Activated CD8-positive, alpha-beta T cell treated with anti-CD3 and anti-CD28 coated beads, Interleukin-2, amount 10 ng/mL, durations not matched to agents 7 days and 5 days (primary cell): ENCODE results near the gene ZBTB9. TPM values are rescaled to one million over a fixed set of nuclear protein-coding genes. Genes with fewer than 3 reads are reported as not detected.
"Not testable (repeated sequence)": the region's sequence is repeated elsewhere in the genome, so short reads cannot be mapped to it uniquely, and the experiment has no call there.

Experiments used
- ATAC-seq: fragments of 150-1000 bp; cut with Tn5 transposase; one replicate; pipeline ENCODE4 v1.10.0; 2021; ENCODE audit warnings: moderate library complexity
- CTCF ChIA-PET: fragments of 350-600 bp; sonication (Branson Sonifier 250); formaldehyde crosslinking; loops from one replicate; lab custom pipeline; 2021; ENCODE audit warnings: antibody characterized with exemption; lab: Charles Lee
- POLR2A ChIA-PET: fragments of 350-600 bp; sonication (Branson Sonifier 250); formaldehyde crosslinking; loops from one replicate; lab custom pipeline; 2021; ENCODE audit warnings: antibody characterized with exemption; lab: Charles Lee
- DNase-seq: peaks from one replicate; pipeline ENCODE4 v3.0.0-alpha.2; 2020
- H3K27ac Mint-ChIP-seq: one replicate; pipeline ENCODE4 v1.8.0; 2021; ENCODE audit warnings: mild to moderate bottlenecking, mixed read lengths
- H3K27me3 Mint-ChIP-seq: one replicate; pipeline ENCODE4 v1.8.0; 2021; ENCODE audit warnings: low read depth, mixed read lengths
- H3K36me3 Mint-ChIP-seq: one replicate; pipeline ENCODE4 v1.8.0; 2021; ENCODE audit warnings: low read depth, mixed read lengths
- H3K4me1 Mint-ChIP-seq: one replicate; pipeline ENCODE4 v1.8.0; 2021; ENCODE audit warnings: low read depth, mixed read lengths
- H3K4me3 Mint-ChIP-seq: one replicate; pipeline ENCODE4 v1.8.0; 2021; ENCODE audit warnings: mild to moderate bottlenecking, mixed read lengths
- H3K9me3 Mint-ChIP-seq: one replicate; pipeline ENCODE4 v1.8.0; 2022; ENCODE audit warnings: mixed read lengths; ENCODE audit not compliant: insufficient read depth
- total RNA-seq, 2 experiments: library from RNA; stranded (reverse); gene quantifications; one replicate each; pipeline ENCODE4 v1.2.3, GENCODE V29; 2021

ZBTB9 gene
- total RNA-seq, 2 experiments from 2014 or later: 7.3 to 9.0 TPM

- Mint-ChIP-seq H3K4me1 (peaks cover 29% of the 10 kb centered on the region), H3K36me3 (peaks cover 30% of the 10 kb centered on the region), H3K27me3 (no peaks in the 10 kb centered on the region), H3K9me3 (no peaks in the 10 kb centered on the region), H3K27ac (no peak overlapping the region), H3K4me3 (no peak overlapping the region)
- ATAC-seq (no peak), DNase-seq (no peak)
- ChIA-PET CTCF (no interaction called here), POLR2A (no interaction called here)
Observed at GRCh38 chr6:33452496-33452895, 1.9 kb upstream of the ZBTB9 start.

- Mint-ChIP-seq H3K4me3 (peak overlapping the region; percentile 94), H3K27ac (peak overlapping the region; percentile 88), H3K4me1 (peaks cover 29% of the 10 kb centered on the region), H3K9me3 (no peaks in the 10 kb centered on the region), H3K36me3 (peaks cover 24% of the 10 kb centered on the region), H3K27me3 (no peaks in the 10 kb centered on the region)
- no peak for ATAC-seq
- CTCF ChIA-PET: interaction anchor here (1.1 to 2.3 kb wide), 5 partner anchors 18 to 134 kb away, joined by 3 to 10 read pairs (median 3); no protein-coding TSS in a partner anchor
- no peak for DNase-seq
- POLR2A ChIA-PET: interaction anchor here (0.6 to 2.6 kb wide), 7 partner anchors 22 to 262 kb away, joined by 3 to 14 read pairs (median 6); partner anchors contain the start of genes BAK1 and CUTA
Observed at GRCh38 chr6:33453393-33454008, 875 bp upstream of the ZBTB9 start.

- H3K27me3 Mint-ChIP-seq: peaks cover 2% of the 10 kb centered on the region
- H3K4me3 Mint-ChIP-seq: peak overlapping the region; percentile 94
- CTCF ChIA-PET: interaction anchor here (1.2 to 2.3 kb wide), 4 partner anchors 24 to 153 kb away, joined by 4 to 10 read pairs (median 6); no protein-coding TSS in a partner anchor
- no peak for ATAC-seq
- peaks cover 16% of the 10 kb centered on the region for H3K36me3 Mint-ChIP-seq
- no peak for DNase-seq
- H3K27ac Mint-ChIP-seq: peak overlapping the region; percentile 88
- POLR2A ChIA-PET: interaction anchor here (0.7 to 2.6 kb wide), 7 partner anchors 24 to 167 kb away, joined by 3 to 14 read pairs (median 5); partner anchors contain the start of genes BAK1, CUTA and KIFC1
- no peaks in the 10 kb centered on the region for H3K9me3 Mint-ChIP-seq
- H3K4me1 Mint-ChIP-seq: peaks cover 29% of the 10 kb centered on the region
Observed at GRCh38 chr6:33455051-33455450, 675 bp downstream of the ZBTB9 start.

- Mint-ChIP-seq H3K4me1 (peaks cover 29% of the 10 kb centered on the region), H3K27ac (no peak overlapping the region), H3K27me3 (peaks cover 2% of the 10 kb centered on the region), H3K36me3 (peaks cover 16% of the 10 kb centered on the region), H3K4me3 (peak overlapping the region; percentile 12), H3K9me3 (no peaks in the 10 kb centered on the region)
- ATAC-seq (no peak), DNase-seq (no peak)
- POLR2A ChIA-PET: interaction anchor here (2.6 kb wide), 1 partner anchor 114 kb away, joined by 14 read pairs; no protein-coding TSS in a partner anchor
- CTCF ChIA-PET: no interaction called here
Observed at GRCh38 chr6:33456156-33456555, 1.8 kb downstream of the ZBTB9 start.

GRCh38 chr6:33458676-33459075 lies 4.3 kb downstream of the ZBTB9 start:
- POLR2A ChIA-PET: no interaction called here
- no peak for ATAC-seq
- CTCF ChIA-PET: no interaction called here

GRCh38 chr6:33459226-33459625 lies 4.8 kb downstream of the ZBTB9 start:
- ATAC-seq (no peak), DNase-seq (no peak)
- Mint-ChIP-seq H3K27me3 (peaks cover 8% of the 10 kb centered on the region), H3K36me3 (peaks cover 16% of the 10 kb centered on the region), H3K4me3 (no peak overlapping the region), H3K27ac (no peak overlapping the region), H3K9me3 (no peaks in the 10 kb centered on the region), H3K4me1 (peaks cover 20% of the 10 kb centered on the region)
- POLR2A ChIA-PET: no interaction called here
- CTCF ChIA-PET: no interaction called here

More at GRCh38 chr6:33458676-33459075, 4.3 kb downstream of the ZBTB9 start:
- Mint-ChIP-seq H3K27me3 (peaks cover 6% of the 10 kb centered on the region), H3K4me1 (peaks cover 21% of the 10 kb centered on the region), H3K9me3 (no peaks in the 10 kb centered on the region), H3K27ac (no peak overlapping the region), H3K4me3 (no peak overlapping the region), H3K36me3 (peaks cover 16% of the 10 kb centered on the region)
- DNase-seq: no peak

GRCh38 chr6:33466075-33466735 lies 11.8 kb downstream of the ZBTB9 start:
- Mint-ChIP-seq H3K4me1 (no peaks in the 10 kb centered on the region), H3K9me3 (no peaks in the 10 kb centered on the region), H3K27me3 (peaks cover 6% of the 10 kb centered on the region), H3K4me3 (no peak overlapping the region), H3K36me3 (no peaks in the 10 kb centered on the region), H3K27ac (no peak overlapping the region)
- DNase-seq (no peak), ATAC-seq (no peak)
- POLR2A ChIA-PET: no interaction called here
- CTCF ChIA-PET: no interaction called here

GRCh38 chr6:33467091-33467490 lies 12.7 kb downstream of the ZBTB9 start:
- DNase-seq (no peak), ATAC-seq (no peak)
- H3K36me3 Mint-ChIP-seq: no peaks in the 10 kb centered on the region
- no peak overlapping the region for H3K27ac Mint-ChIP-seq
- ChIA-PET POLR2A (no interaction called here), CTCF (interaction anchor here (0.6 kb wide), 1 partner anchor 702 kb away, joined by 3 read pairs; no protein-coding TSS in a partner anchor)
- H3K27me3 Mint-ChIP-seq: peaks cover 6% of the 10 kb centered on the region
- H3K9me3 Mint-ChIP-seq: no peaks in the 10 kb centered on the region
- H3K4me3 Mint-ChIP-seq: no peak overlapping the region
- H3K4me1 Mint-ChIP-seq: no peaks in the 10 kb centered on the region

GRCh38 chr6:33469661-33470060 lies 15.3 kb downstream of the ZBTB9 start:
- Mint-ChIP-seq H3K27me3 (no peaks in the 10 kb centered on the region), H3K27ac (no peak overlapping the region), H3K4me1 (no peaks in the 10 kb centered on the region), H3K36me3 (no peaks in the 10 kb centered on the region), H3K4me3 (no peak overlapping the region), H3K9me3 (no peaks in the 10 kb centered on the region)
- ATAC-seq (no peak), DNase-seq (no peak)
- CTCF ChIA-PET: no interaction called here
- POLR2A ChIA-PET: no interaction called here

- no peak overlapping the region for H3K27ac Mint-ChIP-seq
- DNase-seq (no peak), ATAC-seq (no peak)
- H3K4me3 Mint-ChIP-seq: no peak overlapping the region
- H3K9me3 Mint-ChIP-seq: no peaks in the 10 kb centered on the region
- H3K27me3 Mint-ChIP-seq: peaks cover 12% of the 10 kb centered on the region
- CTCF ChIA-PET: interaction anchor here (1.2 kb wide), 1 partner anchor 14 kb away, joined by 3 read pairs; no protein-coding TSS in a partner anchor
- H3K36me3 Mint-ChIP-seq: no peaks in the 10 kb centered on the region
- POLR2A ChIA-PET: no interaction called here
- H3K4me1 Mint-ChIP-seq: no peaks in the 10 kb centered on the region
Observed at GRCh38 chr6:33477864-33478263, 23.5 kb downstream of the ZBTB9 start.

- no peak overlapping the region for H3K27ac Mint-ChIP-seq
- POLR2A ChIA-PET: no interaction called here
- H3K36me3 Mint-ChIP-seq: no peaks in the 10 kb centered on the region
- no peak overlapping the region for H3K4me3 Mint-ChIP-seq
- CTCF ChIA-PET: no interaction called here
- no peaks in the 10 kb centered on the region for H3K4me1 Mint-ChIP-seq
- ATAC-seq: no peak
- peaks cover 12% of the 10 kb centered on the region for H3K27me3 Mint-ChIP-seq
- no peaks in the 10 kb centered on the region for H3K9me3 Mint-ChIP-seq
- DNase-seq: no peak
Observed at GRCh38 chr6:33481192-33481591, 26.8 kb downstream of the ZBTB9 start.

- H3K9me3 Mint-ChIP-seq, H3K4me3 Mint-ChIP-seq, DNase-seq, POLR2A ChIA-PET, H3K27ac Mint-ChIP-seq, H3K36me3 Mint-ChIP-seq, H3K4me1 Mint-ChIP-seq, CTCF ChIA-PET, ATAC-seq: not testable (repeated sequence)
- peaks cover 12% of the 10 kb centered on the region for H3K27me3 Mint-ChIP-seq
Observed at GRCh38 chr6:33482620-33483019, 28.2 kb downstream of the ZBTB9 start.
